K562 (cell line): Measurements from ENCODE around the gene AP2A2. TPM values are rescaled to one million over a fixed set of nuclear protein-coding genes. Genes with fewer than 3 reads are reported as not detected.

Experiments
- ATAC-seq: fragments of 200-7000 bp; cut with Tn5 transposase; 3 replicates; pipeline ENCODE4 v1.9.1; 2020; ENCODE audit warnings: moderate library complexity
- BruUV-seq: library from RNA; stranded (reverse); fragments of 400-500 nt; replicated peaks from 2 replicates; lab custom pipeline; 2021; lab: Mats Ljungman, UMichigan
- CTCF ChIA-PET: fragments of 300-600 bp; formaldehyde crosslinking; extraction: SDS; loops from one replicate; lab custom pipeline; 2021; ENCODE audit warnings: low intra/inter-chr PET ratio; lab: Yijun Ruan, JAX
- POLR2A ChIA-PET: fragments of 300-600, 350-650 bp; sonication (Branson Sonifier 250); formaldehyde crosslinking; extraction: SDS; loops from one replicate; lab custom pipeline; 2021; ENCODE audit warnings: antibody characterized with exemption, inconsistent platforms; lab: Yijun Ruan, JAX
- DNase-seq, 4 experiments: peaks; one replicate each; pipeline versions ENCODE4 v3.0.0 to v3.0.0-alpha.2; 2011 to 2018; ENCODE audit warnings: low spot score in 3 of 4, mixed read lengths in 3 of 4; ENCODE audit errors: extremely low read depth in 1 of 4
- FAIRE-seq: peaks from 2 replicates; lab custom pipeline; 2011; peaks lifted over from hg19 to GRCh38; lab: Jason Lieb, UNC
- H2AFZ ChIP-seq: 2 replicates; pipeline ENCODE4 v1.6.0; 2011; ENCODE audit warnings: low read depth, low read length, control low read depth, inconsistent platforms
- H3K27ac ChIP-seq: fragments of 200-600 bp; 3 replicates; pipeline ENCODE4 v1.8.0; 2011; ENCODE audit warnings: low read depth, mild to moderate bottlenecking, control low read depth, inconsistent platforms, low read length, moderate library complexity, mixed read lengths; ENCODE audit errors: extremely low read depth
- H3K27me3 ChIP-seq, 2 experiments: fragments of 300-600 bp in 1 of 2; 2 replicates in 1 of 2; 3 replicates in 1 of 2; pipeline versions ENCODE4 v1.6.0 to v1.8.0; 2011; ENCODE audit warnings: inconsistent platforms in 2 of 2, low read length in 2 of 2, mild to moderate bottlenecking in 1 of 2, mixed read lengths in 1 of 2, moderate library complexity in 1 of 2; ENCODE audit not compliant: control insufficient read depth in 2 of 2, insufficient read depth in 2 of 2
- H3K36me3 ChIP-seq: fragments of 300-600 bp; 3 replicates; pipeline ENCODE4 v1.8.0; 2011; ENCODE audit warnings: mild to moderate bottlenecking, low read length, inconsistent platforms; ENCODE audit not compliant: control insufficient read depth, insufficient read depth
- H3K4me1 ChIP-seq, 2 experiments: fragments of 200-600 bp in 1 of 2; replicated peaks in 1 of 2; 2 replicates in 1 of 2; 3 replicates in 1 of 2; pipeline versions ENCODE4 v1.5.1 to v1.8.0; 2011; ENCODE audit warnings: inconsistent platforms in 2 of 2, low read length in 2 of 2, mild to moderate bottlenecking in 1 of 2, mixed read lengths in 1 of 2, moderate library complexity in 1 of 2; ENCODE audit not compliant: control insufficient read depth in 2 of 2, insufficient read depth in 2 of 2
- H3K4me2 ChIP-seq: 2 replicates; pipeline ENCODE4 v1.6.1; 2011; ENCODE audit warnings: low read length, control low read depth, inconsistent platforms, mixed read lengths; ENCODE audit not compliant: insufficient read depth
- H3K4me3 ChIP-seq: fragments of 200-600 bp; sonication (generic), shearing (Covaris generic); 2 replicates; pipeline ENCODE4 v1.5.1; 2016; ENCODE audit warnings: control low read depth, inconsistent platforms
- H3K79me2 ChIP-seq: fragments of 200-600 bp; 3 replicates; pipeline ENCODE4 v1.8.0; 2011; ENCODE audit warnings: low read length, inconsistent platforms; ENCODE audit not compliant: control insufficient read depth, insufficient read depth
- H3K9ac ChIP-seq, 2 experiments: 2 replicates each; pipeline versions ENCODE4 v1.6.0 to v1.6.1; 2011; ENCODE audit warnings: low read depth in 2 of 2, low read length in 2 of 2, control low read depth in 1 of 2, inconsistent platforms in 1 of 2, mild to moderate bottlenecking in 1 of 2, mixed read lengths in 1 of 2; ENCODE audit not compliant: insufficient read depth in 1 of 2
- H3K9me1 ChIP-seq: one replicate; pipeline ENCODE4 v1.6.0; 2011; ENCODE audit warnings: inconsistent platforms, mild to moderate bottlenecking, low read length, moderate library complexity; ENCODE audit not compliant: control insufficient read depth, insufficient read depth
- H3K9me3 ChIP-seq: replicated peaks from 2 replicates; pipeline ENCODE4 v1.5.1; 2011; ENCODE audit warnings: low read depth, low read length, inconsistent platforms; ENCODE audit not compliant: control insufficient read depth, insufficient read depth
- H4K20me1 ChIP-seq: replicated peaks from 2 replicates; pipeline ENCODE4 v1.6.1; 2011; ENCODE audit warnings: low read length, inconsistent platforms, mixed read lengths; ENCODE audit not compliant: control insufficient read depth, insufficient read depth
- HBP1 ChIP-seq: fragments of 450-650 bp; formaldehyde crosslinking; IDR thresholded peaks from 2 replicates; pipeline ENCODE4 v1.4.0; 2022; ENCODE audit warnings: missing genetic modification characterization
- LEF1 ChIP-seq: fragments of 450-650 bp; IDR thresholded peaks from 2 replicates; pipeline ENCODE4 v1.6.1; 2016; ENCODE audit warnings: mild to moderate bottlenecking
- ZNF224 ChIP-seq: sonication (generic); formaldehyde crosslinking; IDR thresholded peaks from 2 replicates; pipeline ENCODE4 v1.8.0; 2022; ENCODE audit warnings: mild to moderate bottlenecking, missing genetic modification reagents
- WGBS: fragments of 100-300 bp; shearing (Covaris generic); methylation state at CpG from one replicate; pipeline ENCODE4 v1.1.6; 2016; ENCODE audit warnings: low coverage, mixed read lengths; ENCODE audit not compliant: insufficient coverage; ENCODE audit errors: missing lambda C conversion rate; 5-methylcytosine and 5-hydroxymethylcytosine counted together
- in situ Hi-C: fragments of 300-500 bp; cut with MboI; formaldehyde crosslinking; loops from 4 replicates; pipeline ENCODE4 v1.15.0; 2018; ENCODE audit warnings: inconsistent platforms, mixed read lengths
- intact Hi-C: fragments of 100-400 bp; cut with micrococcal nuclease; formaldehyde crosslinking; loops from 2 replicates; pipeline ENCODE4 v1.14.2; 2022
- polyA plus RNA-seq, 8 experiments: library from polyadenylated mRNA; depleted of rRNA in 4 of 8; stranded (reverse) in 5 of 8; unstranded in 3 of 8; fragments of >200 nt; fragmentation: Nextera tagmentation in 2 of 8; fragmentation: Illumina TruSeq in 1 of 8; extraction: Ambion mirVana in 2 of 8; extraction: Trizol in 1 of 8; gene quantifications; 2 replicates each; pipeline versions ENCODE4 v1.2.1 to v1.2.3, GENCODE V29; 2011 to 2014; ENCODE audit warnings: inconsistent platforms in 1 of 8, missing spikeins in 1 of 8
- total RNA-seq, 7 experiments: library from RNA; depleted of rRNA in 6 of 7; stranded (reverse); fragments of >200 nt in 6 of 7; fragmentation: Illumina TruSeq in 2 of 7; extraction: Trizol in 2 of 7; gene quantifications; 2 replicates each; pipeline versions ENCODE4 v1.2.1 to v1.2.3, GENCODE V29; 2011 to 2021; ENCODE audit warnings: low replicate concordance in 1 of 7

Gene AP2A2
- total and polyA plus RNA-seq, 9 of the 15 experiments (the other 6 are each of a cell fraction or from before 2014, with no cell fraction given) = 0.69 to 41.7 (median 15.2) TPM

- DNase-seq = no peak
- Histone ChIP-seq H4K20me1 (no peaks in the 10 kb centered on the region), H3K27ac (no peak overlapping the region), H2AFZ (no peak overlapping the region), H3K9me3 (no peaks in the 10 kb centered on the region; the same call in 1 of the 2 replicates), H3K4me1 (peaks cover 0 to 5% of the 10 kb centered on the region in 2 experiments; a peak in 1 of 5 replicates), H3K4me3 (no peak overlapping the region), H3K27me3 (no peaks in the 10 kb centered on the region), H3K9ac (no peak overlapping the region), H3K4me2 (no peak overlapping the region), H3K36me3 (peaks cover 14% of the 10 kb centered on the region; the same call in 2 of the 3 replicates), H3K9me1 (no peaks in the 10 kb centered on the region), H3K79me2 (no peaks in the 10 kb centered on the region; the same call in 2 of the 3 replicates)
- ChIA-PET CTCF (no interaction called here), POLR2A (interaction anchor here (0.6 kb wide), 1 partner anchor 46 kb away, joined by 4 read pairs; no protein-coding TSS in a partner anchor)
- TF ChIP-seq HBP1 (CRISPR knock-in tag) = no peak
- no peak for TF ChIP-seq LEF1
- TF ChIP-seq ZNF224 (CRISPR knock-in tag) = no peak
- WGBS = 88% methylated on average over 12 of the region's 13 CpGs
- no peak for ATAC-seq
- intact Hi-C loops (no loop called here), in situ Hi-C loops (no loop called here)
- BruUV-seq = no TSS peak
- no peak for FAIRE-seq
These were observed 39.6 kb downstream of the AP2A2 start for GRCh38 chr11:965206-965775.
